ENCODE results near the gene ANKLE1.
A peak's percentile ranks its signal among the peaks of the same experiment; 100 is the strongest.

ANKLE1 gene

DNA sequence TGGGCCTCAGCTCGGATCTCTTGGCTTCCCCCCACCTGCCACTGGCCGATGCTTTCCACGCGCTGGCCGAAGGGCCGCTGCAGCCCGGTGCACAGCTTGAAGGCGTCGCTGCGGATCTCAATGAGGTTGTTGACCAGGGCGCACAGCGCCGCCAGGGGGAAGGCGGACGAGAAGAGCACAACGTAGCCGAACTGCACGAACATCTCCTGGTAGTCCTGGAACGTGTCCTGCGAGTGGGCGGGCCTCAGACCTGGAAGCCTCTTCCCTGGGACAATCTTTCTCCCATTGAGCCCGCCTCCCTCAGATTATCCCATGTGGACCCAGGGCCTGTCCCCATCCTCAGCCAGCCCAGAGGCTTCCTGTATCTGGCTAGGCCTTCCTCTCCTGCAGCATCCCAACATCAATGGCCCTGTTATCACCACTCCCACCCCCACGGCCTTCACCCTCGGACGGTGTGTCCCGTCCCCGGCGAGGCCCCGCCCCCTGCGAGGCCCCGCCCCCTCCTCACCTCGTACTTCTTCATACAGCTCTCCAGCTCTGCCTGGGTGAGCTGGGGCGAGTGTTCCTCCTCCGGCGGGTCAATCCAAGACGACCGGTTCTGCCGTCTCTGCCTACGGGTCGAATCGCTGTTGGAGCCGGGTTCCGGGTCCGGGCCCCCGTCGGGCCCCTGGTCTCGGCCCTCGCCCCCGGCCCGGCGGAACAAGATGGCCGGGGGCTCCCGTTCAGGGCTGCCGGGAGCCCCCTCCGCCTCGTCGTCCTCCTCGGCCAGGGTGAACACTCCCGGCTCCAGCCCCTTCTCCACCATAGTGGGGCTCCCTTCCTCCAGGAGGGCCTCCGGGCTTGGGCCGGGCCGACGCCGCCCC, 46.2 kb downstream of the ANKLE1 start:
- DNase-seq = peak; percentile 65

DNA sequence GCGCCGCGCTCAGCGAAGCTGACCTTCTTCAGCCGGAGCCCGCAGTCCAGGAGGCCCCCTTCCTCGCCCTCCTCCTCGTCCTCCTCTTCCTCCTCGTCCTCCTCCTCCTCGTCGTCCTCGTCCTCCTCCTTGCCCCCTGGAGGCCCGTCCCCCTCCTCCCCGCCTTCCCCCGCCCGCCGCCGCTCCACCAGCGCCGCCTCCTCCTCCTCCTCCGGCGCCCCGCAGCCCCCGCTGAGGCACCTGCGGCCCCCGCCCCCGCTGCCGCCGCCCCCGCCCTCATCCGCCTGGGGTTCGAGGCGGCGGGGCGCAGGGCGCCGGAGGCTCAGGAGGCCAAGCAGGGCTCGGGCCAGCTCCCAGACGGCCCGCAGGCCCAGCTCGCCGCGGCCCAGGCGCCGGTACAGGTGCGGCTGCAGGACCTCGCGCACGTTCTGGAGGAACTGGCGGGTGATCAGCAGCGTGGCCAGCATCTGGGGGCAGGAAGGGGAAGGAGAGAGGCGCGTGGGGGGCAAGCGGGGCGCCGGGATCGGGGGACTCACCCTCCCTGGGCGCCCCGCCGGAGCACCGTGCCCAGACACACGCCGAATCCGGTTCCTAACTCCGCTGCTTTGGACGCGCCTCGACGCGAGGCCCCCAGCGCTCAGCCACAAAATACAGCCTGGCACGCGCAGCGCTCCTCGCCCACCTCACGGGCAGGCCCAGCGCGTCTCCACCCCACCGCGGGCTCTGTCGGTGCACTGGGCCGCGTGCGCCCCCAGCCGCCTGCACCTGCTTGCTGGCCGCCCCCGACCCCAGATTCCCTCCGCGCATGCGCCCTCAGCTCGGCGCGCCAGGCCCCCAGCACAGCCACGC, 47.0 kb downstream of the ANKLE1 start:
- DNase-seq = peak; percentile 35

DNA sequence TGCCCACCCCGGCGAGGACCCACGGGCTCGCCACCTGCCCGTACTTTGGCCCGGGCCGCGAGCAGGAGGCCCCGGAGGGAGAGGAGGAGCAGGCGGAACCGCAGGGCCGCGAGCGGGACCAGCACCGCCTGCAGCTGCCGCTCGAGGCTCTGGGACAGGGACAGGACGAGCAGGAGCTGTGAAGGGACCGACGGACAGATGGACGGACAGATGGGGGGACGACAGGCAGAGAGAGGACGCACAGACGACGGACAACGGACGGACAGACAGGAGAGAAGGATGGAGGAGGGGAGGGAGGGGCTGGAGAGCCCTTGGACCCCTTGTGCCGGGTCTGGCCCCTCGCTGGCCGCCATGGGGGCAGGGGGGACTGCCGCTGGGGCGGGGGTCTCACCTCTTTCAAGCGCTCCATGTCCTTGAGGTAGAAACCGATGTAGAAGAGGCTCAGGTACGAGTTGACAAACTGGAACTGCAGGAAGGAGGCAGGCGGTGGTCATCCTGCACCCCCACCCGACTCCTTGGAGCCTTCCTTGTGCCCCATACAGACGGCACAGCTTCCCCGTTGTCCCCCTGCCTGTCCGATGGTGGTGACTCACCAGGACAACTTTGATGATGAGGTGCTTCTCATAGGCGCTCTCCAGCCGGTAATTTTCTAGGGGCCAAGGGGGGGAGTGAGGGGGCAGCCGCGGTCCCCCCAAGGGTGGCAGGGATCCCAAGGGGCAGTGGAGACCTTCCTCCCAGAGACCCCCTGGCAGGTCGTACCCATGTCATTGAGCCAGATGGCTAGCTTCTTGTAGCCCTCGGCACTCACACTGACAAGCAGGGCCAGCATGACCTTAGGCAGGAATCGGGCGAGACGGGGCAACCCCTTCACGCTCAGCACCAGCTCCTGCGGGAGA, 47.9 kb downstream of the ANKLE1 start:
- DNase-seq = no peak

DNA sequence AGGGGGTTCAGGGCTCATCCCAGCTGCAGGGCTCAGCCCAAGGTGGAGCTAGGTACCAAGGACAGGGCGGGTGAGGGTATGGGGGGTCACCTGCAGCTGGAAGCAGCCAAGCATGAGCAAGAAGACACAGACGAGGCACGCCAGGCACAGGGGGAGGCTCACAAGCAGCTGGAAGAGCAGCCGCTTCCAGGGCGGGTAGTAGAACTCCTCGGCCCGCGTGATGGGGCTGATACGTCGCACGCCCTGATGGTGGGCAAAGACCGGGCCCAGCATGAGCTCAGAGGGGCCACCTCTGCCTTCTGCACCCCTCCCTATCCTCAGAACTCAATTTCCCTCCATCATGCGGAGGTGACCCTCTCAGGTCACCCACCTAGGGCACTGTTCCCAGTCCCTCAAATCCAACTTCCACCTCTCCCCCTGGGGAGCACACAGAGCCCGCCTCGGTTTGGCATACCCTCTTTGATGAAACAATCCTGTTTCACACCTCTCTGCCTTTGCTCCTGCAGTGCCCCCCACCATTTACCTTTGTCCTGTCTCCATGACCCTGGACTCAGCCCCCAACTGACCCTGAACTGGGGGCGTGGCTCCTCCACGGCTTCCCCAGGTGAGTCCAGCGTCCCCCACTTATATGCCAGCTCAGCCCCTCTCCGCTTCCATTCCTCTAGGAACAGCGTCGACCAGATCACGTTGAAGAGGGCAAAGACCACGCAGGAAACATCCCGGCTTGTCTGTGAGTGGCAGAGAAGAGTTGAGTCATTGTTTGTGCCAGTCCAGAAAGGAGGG, 48.8 kb downstream of the ANKLE1 start:
- no peak for DNase-seq

GRCh38 chr19:17331045-17331558, 49.4 kb downstream of the ANKLE1 start:
- no peak for DNase-seq

- DNase-seq = no peak
Measured at GRCh38 chr19:17332360-17332676, 50.6 kb downstream of the ANKLE1 start.

GRCh38 chr19:17332677-17333581, 51.2 kb downstream of the ANKLE1 start:
- peak; percentile 81 for DNase-seq

- DNase-seq = peak; percentile 86
Measured at GRCh38 chr19:17333611-17334413, 52.1 kb downstream of the ANKLE1 start.

- peak; percentile 99 for DNase-seq
Measured at GRCh38 chr19:17334414-17335409, 53.0 kb downstream of the ANKLE1 start, which contains the start of gene ANO8. Gene ANO8 (minus strand): TSS chr19:17334855. CDS start chr19:17334670, 185 bp downstream.

DNA sequence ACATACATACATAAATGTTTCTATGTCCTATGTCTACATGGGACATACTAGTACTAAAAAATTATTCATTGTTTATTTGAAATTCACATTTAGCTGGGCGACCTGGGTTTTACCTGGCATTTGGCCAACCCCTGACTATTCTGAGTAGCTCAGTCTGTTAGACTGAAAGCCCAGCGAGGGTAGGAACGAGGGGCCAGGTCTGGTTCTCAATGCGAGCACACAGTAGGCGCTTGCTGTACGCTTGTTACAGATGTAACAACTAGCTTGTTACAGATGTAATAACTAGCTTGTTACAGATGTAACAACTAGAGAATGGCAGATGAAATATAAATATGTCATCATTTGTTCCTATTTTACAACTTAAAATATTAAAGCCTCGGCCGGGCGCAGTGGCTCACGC, 53.9 kb downstream of the ANKLE1 start:
- no peak for DNase-seq
